NT2/D1 (cell line): ENCODE measurements around the gene SLC38A8.

Experiments used
- DNase-seq: peaks from one replicate; pipeline ENCODE4 v3.0.0-alpha.2; 2011; ENCODE audit warnings: low read depth, low spot score
- H3K27me3 ChIP-seq: 2 replicates; pipeline ENCODE4 v1.6.0; 2011; ENCODE audit warnings: mild to moderate bottlenecking; ENCODE audit not compliant: insufficient read length, insufficient read depth
- H3K36me3 ChIP-seq: 2 replicates; pipeline ENCODE4 v1.6.1; 2011; ENCODE audit warnings: mild to moderate bottlenecking, low read length, mixed read lengths; ENCODE audit not compliant: insufficient read depth, insufficient read length
- H3K4me1 ChIP-seq: 2 replicates; pipeline ENCODE4 v1.5.1; 2011; ENCODE audit not compliant: insufficient read depth, insufficient read length
- H3K4me3 ChIP-seq: 2 replicates; pipeline ENCODE4 v1.5.1; 2011; ENCODE audit warnings: low read depth; ENCODE audit not compliant: insufficient read length
- H3K9ac ChIP-seq: 2 replicates; pipeline ENCODE4 v1.6.0; 2011; ENCODE audit warnings: low read depth; ENCODE audit not compliant: insufficient read length
- H3K9me3 ChIP-seq: 2 replicates; pipeline ENCODE4 v1.5.1; 2011; ENCODE audit warnings: mild to moderate bottlenecking, low read length; ENCODE audit not compliant: insufficient read depth
- SUZ12 ChIP-seq: IDR thresholded peaks from 2 replicates; pipeline ENCODE4 v1.6.1; 2011; ENCODE audit not compliant: insufficient read length, insufficient read depth; ENCODE audit errors: extremely low read depth
- YY1 ChIP-seq: IDR thresholded peaks from 2 replicates; pipeline ENCODE4 v1.6.1; 2011; ENCODE audit not compliant: insufficient read length, insufficient read depth
- ZNF274 ChIP-seq: IDR thresholded peaks from 2 replicates; pipeline ENCODE4 v1.6.1; 2011; ENCODE audit warnings: mild to moderate bottlenecking, low read depth, low read length

Gene SLC38A8

DNA sequence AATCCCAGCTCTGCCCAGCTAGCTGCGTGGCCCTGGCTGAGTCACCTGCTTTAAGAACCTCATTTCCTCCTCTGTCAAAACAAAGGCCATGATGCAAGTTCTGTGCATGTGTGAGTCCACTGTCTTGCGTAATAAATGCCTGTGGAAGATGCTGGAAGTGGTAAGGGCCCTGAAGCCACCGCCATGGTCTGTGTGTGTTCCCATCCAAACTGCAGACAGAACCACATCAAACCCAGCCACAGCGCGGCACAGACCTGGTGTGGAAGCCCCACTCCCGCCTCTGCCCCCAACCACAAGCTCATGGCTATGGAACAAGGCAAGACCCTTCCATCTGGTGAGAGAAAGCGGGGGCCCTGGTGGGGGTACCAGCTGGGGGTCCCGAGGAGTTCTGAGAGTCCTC, 48.5 kb downstream of the SLC38A8 start:
- no peaks in the 10 kb centered on the region for H3K36me3 ChIP-seq
- no peaks in the 10 kb centered on the region for H3K27me3 ChIP-seq
- TF ChIP-seq YY1, result no peak
- no peak for TF ChIP-seq SUZ12
- no peak for TF ChIP-seq ZNF274
- no peak overlapping the region for H3K4me3 ChIP-seq
- H3K9me3 ChIP-seq, result no peaks in the 10 kb centered on the region
- peaks cover 6% of the 10 kb centered on the region for H3K4me1 ChIP-seq
- no peak overlapping the region for H3K9ac ChIP-seq
- no peak for DNase-seq

GRCh38 chr16:83992624-83993023, 50.0 kb downstream of the SLC38A8 start:
- Histone ChIP-seq H3K27me3 (no peaks in the 10 kb centered on the region), H3K4me1 (peaks cover 4% of the 10 kb centered on the region), H3K9me3 (no peaks in the 10 kb centered on the region), H3K36me3 (no peaks in the 10 kb centered on the region), H3K9ac (no peak overlapping the region), H3K4me3 (no peak overlapping the region)
- DNase-seq, result no peak
- TF ChIP-seq YY1 (no peak), ZNF274 (no peak), SUZ12 (no peak)

GRCh38 chr16:83990492-83990891, 52.1 kb downstream of the SLC38A8 start:
- no peaks in the 10 kb centered on the region for H3K9me3 ChIP-seq
- H3K36me3 ChIP-seq, result no peaks in the 10 kb centered on the region
- peaks cover 4% of the 10 kb centered on the region for H3K4me1 ChIP-seq
- H3K27me3 ChIP-seq, result no peaks in the 10 kb centered on the region
- no peak for DNase-seq
- H3K4me3 ChIP-seq, result no peak overlapping the region
- no peak overlapping the region for H3K9ac ChIP-seq
- TF ChIP-seq ZNF274, result no peak

DNA sequence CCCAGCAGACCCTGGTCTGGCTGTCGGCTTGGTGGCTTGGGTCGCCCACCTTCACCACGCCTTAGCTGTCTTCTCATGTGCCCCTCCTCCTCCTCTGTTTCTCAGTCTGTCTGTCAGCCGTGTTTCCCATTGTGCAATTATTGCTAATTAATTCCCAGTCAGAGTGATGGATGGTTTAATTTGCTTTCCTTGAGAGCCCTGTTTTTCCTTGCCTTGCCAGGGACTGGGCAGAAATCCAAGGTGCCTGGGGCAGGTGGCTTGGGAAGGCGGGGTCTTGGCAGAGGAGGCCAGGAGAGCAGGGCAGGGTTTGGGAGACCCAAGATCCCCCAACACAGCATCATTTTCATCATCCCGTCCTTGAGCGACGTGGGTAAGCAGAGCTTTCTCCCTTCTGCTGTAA, 53.3 kb downstream of the SLC38A8 start:
- Histone ChIP-seq H3K27me3 (no peaks in the 10 kb centered on the region), H3K36me3 (no peaks in the 10 kb centered on the region), H3K4me3 (no peak overlapping the region), H3K4me1 (no peaks in the 10 kb centered on the region), H3K9me3 (no peaks in the 10 kb centered on the region), H3K9ac (no peak overlapping the region)
- DNase-seq, result no peak
- no peak for TF ChIP-seq ZNF274
- no peak for TF ChIP-seq SUZ12
- TF ChIP-seq YY1, result no peak

DNA sequence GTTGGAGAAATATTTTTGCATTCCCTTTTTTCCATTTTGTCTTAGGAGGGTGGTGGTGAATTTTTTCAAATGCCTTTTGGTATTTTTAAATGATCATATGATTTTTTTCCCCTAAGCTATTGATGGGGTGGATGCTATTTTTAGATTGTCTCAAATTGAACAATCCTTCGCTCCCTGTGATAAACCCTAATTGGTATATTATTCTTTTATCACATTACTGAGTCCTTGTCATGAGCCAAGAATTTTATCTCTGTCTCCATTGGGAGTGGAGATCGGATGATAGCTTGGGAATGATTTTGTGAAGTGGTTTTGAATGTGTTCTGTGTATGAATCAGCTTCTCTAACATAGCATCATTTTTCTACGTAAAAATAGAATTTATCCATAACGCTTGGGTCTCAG, 59.1 kb downstream of the SLC38A8 start:
- Histone ChIP-seq H3K4me3 (no peak overlapping the region), H3K9ac (no peak overlapping the region), H3K27me3 (no peaks in the 10 kb centered on the region), H3K36me3 (no peaks in the 10 kb centered on the region), H3K9me3 (peaks cover 16% of the 10 kb centered on the region), H3K4me1 (no peaks in the 10 kb centered on the region)
- TF ChIP-seq ZNF274, result no peak
- no peak for TF ChIP-seq SUZ12
- TF ChIP-seq YY1, result no peak
- DNase-seq, result no peak

GRCh38 chr16:83981799-83982198, 60.8 kb downstream of the SLC38A8 start:
- Histone ChIP-seq H3K9me3 (peaks cover 31% of the 10 kb centered on the region), H3K9ac (no peak overlapping the region), H3K27me3 (no peaks in the 10 kb centered on the region), H3K4me1 (no peaks in the 10 kb centered on the region), H3K4me3 (no peak overlapping the region), H3K36me3 (no peaks in the 10 kb centered on the region)
- no peak for DNase-seq
- TF ChIP-seq YY1 (no peak), SUZ12 (no peak), ZNF274 (no peak)

DNA sequence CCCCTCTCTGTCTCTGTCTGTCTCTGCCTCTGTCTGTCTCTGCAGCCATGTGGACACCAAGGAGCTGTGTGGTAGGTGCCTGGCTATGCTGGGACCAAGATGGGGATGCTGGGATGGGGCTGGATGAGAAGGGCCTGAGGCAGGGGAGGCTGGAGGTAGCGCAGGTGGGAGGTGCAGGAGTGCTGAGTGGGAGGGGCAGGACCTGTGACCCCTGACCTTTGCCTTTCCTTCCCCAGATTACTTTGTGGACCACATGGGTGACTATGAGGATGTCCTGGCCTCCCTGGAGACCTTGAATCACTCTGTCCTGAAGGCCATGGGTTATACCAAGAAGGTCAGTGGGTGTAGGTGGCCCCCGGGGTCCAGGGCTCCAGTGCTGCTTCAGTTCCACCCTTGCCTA, 61.8 kb downstream of the SLC38A8 start:
- Histone ChIP-seq H3K36me3 (no peaks in the 10 kb centered on the region), H3K4me3 (no peak overlapping the region), H3K9me3 (peaks cover 31% of the 10 kb centered on the region), H3K27me3 (no peaks in the 10 kb centered on the region), H3K9ac (no peak overlapping the region), H3K4me1 (peaks cover 3% of the 10 kb centered on the region)
- no peak for DNase-seq
- TF ChIP-seq YY1 (no peak), SUZ12 (no peak), ZNF274 (no peak)

DNA sequence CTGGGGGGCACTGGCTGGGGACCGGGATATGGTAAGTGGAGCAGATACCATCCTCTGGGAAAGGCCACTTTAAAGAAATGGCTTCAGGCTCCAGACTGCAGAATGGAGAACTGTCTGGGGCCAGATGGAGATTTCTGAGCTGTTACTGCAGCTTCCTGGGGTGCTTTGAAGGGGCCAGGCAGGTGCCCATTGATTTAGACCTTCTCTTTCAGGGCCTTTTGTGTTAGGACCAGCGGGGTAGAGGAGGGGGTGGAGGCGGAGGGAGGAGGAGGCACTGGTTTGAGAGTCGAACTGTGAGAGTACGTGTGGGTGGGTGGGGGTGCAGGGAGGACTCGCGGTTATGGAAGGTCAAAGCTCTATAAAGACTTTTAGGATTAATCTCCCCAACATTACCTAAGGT, 63.2 kb downstream of the SLC38A8 start:
- TF ChIP-seq SUZ12, result no peak
- no peak for TF ChIP-seq ZNF274
- no peak for TF ChIP-seq YY1

More for the DNA sequence above, 63.2 kb downstream of the SLC38A8 start:
- H3K27me3 ChIP-seq, result no peaks in the 10 kb centered on the region
- no peak overlapping the region for H3K9ac ChIP-seq
- no peak overlapping the region for H3K4me3 ChIP-seq
- no peak for DNase-seq
- no peaks in the 10 kb centered on the region for H3K36me3 ChIP-seq
- peaks cover 3% of the 10 kb centered on the region for H3K4me1 ChIP-seq
- H3K9me3 ChIP-seq, result peaks cover 31% of the 10 kb centered on the region
